HepG2 (cell line): Measurements from ENCODE around the gene DNAJC5. TPM values are rescaled to one million over a fixed set of nuclear protein-coding genes. Genes with fewer than 3 reads are reported as not detected.
A peak's percentile ranks its signal among the peaks of the same experiment; 100 is the strongest.

ENCODE experiments used
- ATF3 ChIP-seq: sonication (generic); formaldehyde crosslinking; IDR thresholded peaks from 2 replicates; pipeline ENCODE4 v1.4.0; 2020; ENCODE audit warnings: missing genetic modification reagents
- BHLHE40 ChIP-seq: IDR thresholded peaks from 2 replicates; pipeline ENCODE4 v1.6.1; 2011; ENCODE audit warnings: low read length, improper control_type of control experiment
- FOXJ3 ChIP-seq: sonication (generic); formaldehyde crosslinking; IDR thresholded peaks from 2 replicates; pipeline ENCODE4 v1.4.0; 2020; ENCODE audit warnings: missing genetic modification reagents, mild to moderate bottlenecking, borderline replicate concordance
- GRHL1 ChIP-seq: sonication (generic); formaldehyde crosslinking; conservative IDR thresholded peaks from 2 replicates; pipeline ENCODE4 v1.8.0; 2022; ENCODE audit warnings: missing genetic modification reagents
- HMGXB4 ChIP-seq, 2 experiments: sonication (generic) in 1 of 2; formaldehyde crosslinking in 1 of 2; IDR thresholded peaks; 2 replicates each; pipeline versions ENCODE4 v1.4.0 to v1.6.1; 2018 to 2020; ENCODE audit warnings: missing genetic modification reagents in 2 of 2, borderline replicate concordance in 1 of 2, low read depth in 1 of 2, mild to moderate bottlenecking in 1 of 2, missing biosample characterization in 1 of 2
- MTF1 ChIP-seq: sonication (generic); formaldehyde crosslinking; IDR thresholded peaks from 2 replicates; pipeline ENCODE4 v1.5.0; 2020; ENCODE audit warnings: missing genetic modification reagents
- NFE2 ChIP-seq: sonication (generic); formaldehyde crosslinking; IDR thresholded peaks from 2 replicates; pipeline ENCODE4 v1.4.0; 2020; ENCODE audit warnings: missing genetic modification reagents
- PAXIP1 ChIP-seq: sonication (generic); formaldehyde crosslinking; conservative IDR thresholded peaks from 2 replicates; pipeline ENCODE4 v1.4.0; 2020; ENCODE audit warnings: mild to moderate bottlenecking, missing genetic modification reagents, moderate library complexity
- RAD21 ChIP-seq: fragments of 450-650 bp; formaldehyde crosslinking; IDR thresholded peaks from 2 replicates; pipeline ENCODE4 v1.5.0; 2020; ENCODE audit warnings: mild to moderate bottlenecking
- SATB2 ChIP-seq: sonication (generic); formaldehyde crosslinking; IDR thresholded peaks from 2 replicates; pipeline ENCODE4 v1.5.0; 2020; ENCODE audit warnings: missing genetic modification reagents
- SP4 ChIP-seq: sonication (generic); formaldehyde crosslinking; IDR thresholded peaks from 2 replicates; pipeline ENCODE4 v1.8.1; 2023; ENCODE audit warnings: mild to moderate bottlenecking, missing genetic modification reagents
- SP5 ChIP-seq: IDR thresholded peaks from 2 replicates; pipeline ENCODE4 v1.6.1; 2016; ENCODE audit warnings: low read depth, borderline replicate concordance
- SRF ChIP-seq: IDR thresholded peaks from 2 replicates; pipeline ENCODE4 v1.6.1; 2011; ENCODE audit warnings: mild to moderate bottlenecking, low read depth, low read length, moderate library complexity
- TSC22D2 ChIP-seq: sonication (generic); formaldehyde crosslinking; IDR thresholded peaks from 2 replicates; pipeline ENCODE4 v1.5.1; 2020; ENCODE audit warnings: missing genetic modification reagents, mild to moderate bottlenecking, borderline replicate concordance
- ZBTB44 ChIP-seq: sonication (generic); formaldehyde crosslinking; IDR thresholded peaks from 2 replicates; pipeline ENCODE4 v1.4.0; 2020; ENCODE audit warnings: missing genetic modification reagents
- ZNF230 ChIP-seq: sonication (generic); formaldehyde crosslinking; IDR thresholded peaks from 2 replicates; pipeline ENCODE4 v1.4.0; 2020; ENCODE audit warnings: mild to moderate bottlenecking, missing genetic modification reagents
- ZNF644 ChIP-seq: IDR thresholded peaks from 2 replicates; pipeline ENCODE4 v1.6.1; 2016; ENCODE audit warnings: low read depth
- ZNF883 ChIP-seq: sonication (generic); formaldehyde crosslinking; IDR thresholded peaks from 2 replicates; pipeline ENCODE4 v1.5.1; 2020; ENCODE audit warnings: mild to moderate bottlenecking, missing genetic modification reagents; ENCODE audit errors: not compliant biosample characterization
- polyA plus RNA-seq, 8 experiments: library from polyadenylated mRNA; depleted of rRNA in 3 of 8; stranded (reverse) in 7 of 8; unstranded in 1 of 8; fragments of >200 nt; fragmentation: Illumina TruSeq in 4 of 8; extraction: Trizol in 4 of 8; gene quantifications; 2 replicates each; pipeline versions ENCODE4 v1.2.1 to v1.2.3, GENCODE V29; 2011 to 2016; ENCODE audit warnings: low read depth in 4 of 8, missing spikeins in 1 of 8, mixed read lengths in 1 of 8; ENCODE audit not compliant: insufficient read depth in 1 of 8
- total RNA-seq, 5 experiments: library from RNA; depleted of rRNA; stranded (reverse); fragments of >200 nt; fragmentation: Illumina TruSeq; extraction: Trizol; gene quantifications; 2 replicates each; pipeline ENCODE4 v1.2.3, GENCODE V29; 2016; ENCODE audit warnings: low read depth in 1 of 5

DNAJC5 gene
- total and polyA plus RNA-seq, 2 of the 13 experiments (the other 11 are each of a cell fraction or from before 2014, with no cell fraction given), result 42.8 to 64.5 TPM

- TF ChIP-seq PAXIP1 (CRISPR knock-in tag), result peak; percentile 74
- peak; percentile 96 for TF ChIP-seq SP5 (CRISPR knock-in tag)
- no peak for TF ChIP-seq MTF1
- TF ChIP-seq ZNF230 (CRISPR knock-in tag), result peak; percentile 97
- TF ChIP-seq SP4 (CRISPR knock-in tag), result peak; percentile 100
- 0 out of 2 replicates have a peak, but pooled peaks have one; percentile 63 for TF ChIP-seq FOXJ3
- TF ChIP-seq GRHL1 (CRISPR knock-in tag), result 0 out of 2 replicates have a peak, but pooled peaks have one; percentile 37
- TF ChIP-seq BHLHE40, result peak; percentile 65
- 0 out of 2 replicates have a peak, but pooled peaks have one; percentile 6 for TF ChIP-seq ZNF644 (CRISPR knock-in tag)
- no peak for TF ChIP-seq SRF
- TF ChIP-seq ATF3 (CRISPR knock-in tag), result peak; percentile 63
- peak; percentile 85 for TF ChIP-seq TSC22D2 (CRISPR knock-in tag)
- TF ChIP-seq SATB2 (CRISPR knock-in tag), result peak; percentile 55; the same call in 1 of the 2 replicates
- TF ChIP-seq RAD21 (CRISPR knock-in tag), result peak; percentile 94
- peak; percentile 98 for TF ChIP-seq ZNF883 (CRISPR knock-in tag)
- TF ChIP-seq HMGXB4 (CRISPR knock-in tag; IDR thresholded peaks at IDR 0.05; ENCODE audit: borderline replicate concordance in 1 of 2, low read depth in 1 of 2), result peak; percentile 99
- peak; percentile 92; the same call in 1 of the 2 replicates for TF ChIP-seq ZBTB44
- 0 out of 2 replicates have a peak, but pooled peaks have one; percentile 32 for TF ChIP-seq NFE2 (CRISPR knock-in tag)
Measured at GRCh38 chr20:63980806-63981728, 86.1 kb downstream of the DNAJC5 start, which contains the start of gene PRPF6 (continued).
